Measurements from ENCODE around the gene MEF2D.

MEF2D gene

DNA sequence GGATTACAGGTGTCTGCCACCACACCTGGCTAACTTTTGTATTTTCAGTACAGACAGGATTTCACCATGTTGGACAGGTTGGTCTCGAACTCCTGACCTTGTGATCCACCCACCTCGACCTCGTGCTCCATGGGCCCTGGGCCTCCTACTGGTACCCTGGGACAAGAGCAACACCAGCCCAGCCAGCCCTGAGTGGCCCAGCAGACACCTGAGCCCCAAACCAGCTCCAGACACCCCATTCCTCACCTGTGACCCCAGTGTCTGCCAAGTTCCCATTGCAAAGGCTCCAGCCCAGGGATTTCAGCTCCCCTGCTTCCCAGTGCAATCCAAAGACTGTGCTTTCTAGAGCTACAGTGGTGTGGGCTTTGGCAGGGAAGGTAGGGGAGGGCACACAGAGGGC, 14.6 kb downstream of the MEF2D start:
- no peak for DNase-seq

DNA sequence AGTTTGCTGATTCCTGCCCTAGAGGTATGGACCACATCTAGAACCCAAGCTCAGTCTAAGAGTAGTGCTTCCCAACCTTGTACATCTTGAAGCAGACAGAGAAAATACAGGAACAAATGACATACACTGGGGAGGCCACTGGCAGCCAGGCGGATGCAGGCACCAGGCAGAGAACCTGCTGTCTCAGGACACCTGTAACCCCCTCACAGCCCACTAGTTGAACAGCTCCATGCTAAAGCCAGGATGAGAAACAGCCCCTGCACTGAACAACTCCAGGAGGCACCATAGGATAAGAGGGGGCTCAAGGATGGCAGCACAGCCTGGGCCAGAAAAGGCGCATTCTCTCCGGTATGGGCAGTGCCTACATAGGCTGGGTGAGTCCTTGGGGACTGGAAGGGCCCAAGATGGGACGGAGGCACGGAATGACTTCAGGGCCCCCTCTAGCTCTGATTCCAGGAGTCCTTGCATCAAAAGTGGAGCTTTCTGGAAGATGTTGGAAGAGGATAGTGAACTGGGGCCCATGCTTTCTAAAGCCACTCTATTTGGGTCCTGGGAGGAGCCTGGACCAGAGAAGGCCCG, 16.0 kb downstream of the MEF2D start:
- DNase-seq: no peak

DNA sequence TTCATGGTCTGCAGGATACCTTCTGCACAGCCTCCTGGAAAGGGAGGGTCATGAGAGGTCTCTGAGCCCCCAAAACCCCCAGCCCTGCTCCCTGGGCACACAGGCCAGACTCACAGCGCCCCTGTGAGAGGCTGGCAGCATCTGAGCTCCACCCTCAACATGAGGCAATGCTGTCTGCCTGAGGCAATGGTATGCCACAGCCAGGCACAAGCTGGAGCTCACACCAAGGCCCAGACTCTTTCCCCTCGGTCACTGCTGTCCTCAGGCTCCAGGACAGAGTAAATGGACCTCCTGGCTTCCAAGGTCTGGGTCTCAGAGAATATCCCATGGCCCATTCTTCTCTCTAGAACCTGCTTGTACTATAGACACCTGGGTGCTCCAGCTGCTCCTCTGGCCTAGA, 17.2 kb downstream of the MEF2D start:
- DNase-seq: no peak

DNA sequence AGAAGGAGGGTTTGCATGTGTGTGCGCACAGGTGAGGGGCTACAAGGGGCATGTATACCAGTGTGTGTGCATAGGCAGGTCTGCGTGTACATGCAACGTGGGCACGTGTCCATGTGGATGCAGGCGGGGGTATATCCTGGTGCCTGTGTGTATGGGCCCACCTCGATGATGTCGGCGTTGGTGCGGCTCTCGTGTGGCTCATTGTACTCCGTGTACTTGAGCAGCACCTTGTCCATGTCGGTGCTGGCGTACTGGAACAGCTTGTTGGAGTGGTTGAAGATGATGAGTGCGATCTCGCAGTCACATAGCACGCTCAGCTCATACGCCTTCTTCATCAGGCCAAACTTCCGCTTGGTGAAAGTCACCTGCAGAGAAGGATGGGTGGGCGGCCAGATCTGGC, 18.3 kb downstream of the MEF2D start:
- no peak for DNase-seq

DNA sequence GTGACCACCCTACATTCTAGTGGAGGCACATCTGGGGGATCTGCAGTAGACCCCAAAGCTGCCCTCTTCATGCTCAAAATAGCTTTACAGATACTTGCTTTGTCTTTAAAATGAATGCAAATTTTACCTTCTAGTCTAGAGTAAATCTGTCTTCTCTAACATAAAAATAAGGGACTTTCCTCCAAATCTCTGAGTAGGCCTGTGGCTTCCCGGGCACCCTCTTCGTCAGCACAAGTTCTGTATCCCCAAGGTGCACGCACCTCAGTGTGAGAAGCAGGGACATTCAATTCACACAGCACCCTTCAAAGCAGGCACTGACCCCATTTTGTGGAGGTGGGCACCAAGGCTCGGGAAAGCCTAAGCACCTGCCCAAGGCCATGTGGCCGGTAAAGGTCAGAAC, 19.0 kb downstream of the MEF2D start:
- no peak for DNase-seq

DNA sequence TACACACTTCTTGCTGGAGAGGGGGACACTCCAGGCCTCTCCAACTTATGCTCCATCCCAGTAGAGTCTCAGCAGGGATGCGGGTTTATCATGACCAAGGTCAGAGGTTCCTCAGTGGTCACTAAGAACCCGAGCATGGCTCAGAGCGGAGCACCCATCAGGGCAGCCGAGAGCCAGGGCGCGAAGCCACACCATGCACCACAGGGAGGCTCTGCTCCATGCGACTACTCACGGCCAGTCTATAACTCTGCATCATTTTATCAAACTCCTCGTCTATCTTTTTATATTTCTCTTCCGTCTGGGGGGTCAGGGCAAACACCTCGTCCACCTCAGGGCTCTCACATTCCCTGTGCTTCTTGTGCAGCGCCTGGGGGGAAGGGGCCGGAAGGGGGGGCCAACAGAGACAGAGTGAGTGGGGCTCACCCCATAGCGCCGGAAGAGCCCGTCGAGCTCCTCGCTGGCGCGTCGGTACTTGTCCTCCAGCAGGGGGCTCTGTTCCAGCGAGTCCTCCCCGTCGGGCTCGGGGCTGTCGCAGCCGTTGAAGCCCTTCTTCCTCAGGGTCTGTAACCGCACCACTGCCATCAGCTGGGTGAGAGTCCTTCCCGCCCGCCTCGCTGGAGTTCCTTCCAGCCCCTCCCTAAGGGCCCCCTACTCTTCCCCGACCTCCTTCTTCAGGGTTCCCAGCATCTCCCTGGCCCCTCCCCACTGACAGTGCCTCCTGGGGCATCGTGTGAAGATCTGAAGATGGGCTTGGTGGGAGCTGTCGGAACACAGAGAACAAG, 20.0 kb downstream of the MEF2D start:
- peak; percentile 68 for DNase-seq

DNA sequence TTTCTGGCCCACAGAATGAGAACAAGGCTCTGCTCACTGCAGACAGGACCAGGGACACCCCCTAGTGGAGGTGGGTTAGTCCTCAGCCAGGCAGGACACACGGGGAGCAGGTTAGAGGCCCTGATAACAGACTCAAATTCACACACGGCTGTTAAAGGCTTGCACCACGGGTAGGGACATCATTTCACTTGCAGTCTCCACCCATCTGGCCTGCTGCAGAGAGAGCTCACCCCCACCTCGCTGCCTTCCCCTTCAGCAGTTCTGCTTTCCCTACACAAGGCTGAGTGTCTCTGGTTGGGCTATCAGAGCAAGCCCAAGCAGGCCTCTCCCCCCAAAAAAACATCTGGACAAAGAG, 20.6 kb downstream of the MEF2D start:
- DNase-seq: no peak

DNA sequence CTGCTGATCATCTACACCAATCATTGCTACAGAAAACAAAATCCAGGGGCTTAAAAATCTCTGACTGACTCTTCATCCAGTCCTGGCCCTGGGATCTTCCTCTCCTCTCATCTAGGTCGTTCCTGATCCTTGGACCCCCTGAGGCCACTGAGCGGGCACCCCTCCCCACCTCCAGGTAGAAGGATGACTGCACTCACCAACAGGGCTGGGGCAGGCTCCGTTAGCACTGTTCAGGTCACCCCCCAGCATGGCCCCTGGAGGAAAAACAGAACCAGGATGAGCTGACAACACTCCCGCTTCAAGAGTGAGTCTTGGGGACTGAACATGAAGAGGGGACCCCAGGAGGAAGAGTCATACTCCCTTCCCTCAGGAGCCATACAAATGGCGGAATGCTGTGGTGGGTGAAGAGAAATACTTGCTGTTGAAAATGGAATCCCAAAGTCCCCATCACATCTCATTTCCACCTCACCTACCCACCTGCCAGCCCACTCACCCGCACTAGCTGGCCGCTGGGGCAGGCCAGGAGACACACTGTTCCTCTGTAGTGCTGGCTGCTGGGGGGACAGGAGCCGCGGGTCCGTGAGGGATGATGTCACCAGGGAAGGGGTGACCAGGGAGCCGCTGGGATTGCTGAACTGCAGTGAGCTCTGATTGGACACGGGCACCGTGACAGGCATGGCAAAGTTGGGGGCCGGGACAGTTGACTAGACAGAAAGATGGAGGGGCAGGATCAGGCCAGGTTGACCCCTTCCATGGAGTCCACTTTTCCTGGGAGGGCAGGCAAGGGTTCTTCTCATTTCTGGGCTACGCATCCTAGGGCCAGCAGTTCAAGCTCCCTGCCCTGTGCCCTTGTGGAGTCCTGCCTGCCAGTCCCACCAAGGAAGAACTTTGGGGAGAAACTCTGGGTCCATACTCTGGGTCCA, 21.2 kb downstream of the MEF2D start:
- no peak for DNase-seq

DNA sequence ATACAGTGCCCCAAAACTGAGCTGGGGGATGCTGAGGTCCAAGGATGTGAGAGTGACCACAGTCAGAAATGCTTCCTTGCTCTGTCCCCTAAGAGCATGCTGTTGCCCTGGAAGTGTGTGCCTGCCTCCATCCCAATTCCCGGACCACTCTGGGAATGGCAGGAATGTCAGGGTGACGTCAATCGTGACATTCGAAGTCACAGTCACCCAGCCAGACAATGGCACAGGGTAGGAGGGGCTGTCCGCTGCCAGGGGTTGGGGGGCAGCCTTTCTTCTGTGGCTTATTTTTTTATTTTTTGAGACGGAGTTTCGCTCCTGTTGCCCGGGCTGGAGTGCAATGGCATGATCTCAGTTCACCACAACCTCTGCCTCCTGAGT, 22.3 kb downstream of the MEF2D start:
- no peak for DNase-seq

DNA sequence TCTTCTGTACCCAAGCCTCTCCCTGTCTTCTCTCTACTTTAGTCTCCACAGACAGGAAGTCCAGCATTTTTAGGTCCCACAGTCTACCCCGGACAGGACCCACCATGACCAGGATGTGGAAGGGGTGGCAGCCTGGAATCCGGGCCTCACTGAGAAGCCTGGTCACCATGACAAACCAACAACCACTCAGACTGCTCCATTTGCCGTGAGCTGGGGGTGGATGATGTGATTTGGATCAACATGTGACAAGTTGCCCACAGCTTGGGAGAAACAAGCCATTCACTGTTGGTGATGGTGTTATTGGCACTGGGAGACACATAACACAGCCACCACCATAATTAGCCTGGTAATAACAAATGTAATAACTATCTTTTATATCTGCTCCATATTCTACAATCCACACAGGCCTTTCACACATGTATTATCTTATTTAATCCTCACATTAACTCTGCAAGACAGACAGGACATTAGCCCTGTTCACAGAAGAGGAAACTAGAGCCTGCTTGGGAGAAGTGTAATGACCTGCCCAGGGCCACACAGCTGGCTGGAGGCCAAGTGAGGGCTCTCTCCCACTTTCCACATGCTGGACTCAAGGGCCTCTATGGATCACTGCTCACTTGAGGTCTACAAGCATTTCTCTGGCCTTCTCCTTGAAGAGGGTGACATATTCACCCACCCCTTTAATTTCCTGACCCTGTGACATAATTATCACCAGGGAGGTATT, 22.9 kb downstream of the MEF2D start:
- no peak for DNase-seq

DNA sequence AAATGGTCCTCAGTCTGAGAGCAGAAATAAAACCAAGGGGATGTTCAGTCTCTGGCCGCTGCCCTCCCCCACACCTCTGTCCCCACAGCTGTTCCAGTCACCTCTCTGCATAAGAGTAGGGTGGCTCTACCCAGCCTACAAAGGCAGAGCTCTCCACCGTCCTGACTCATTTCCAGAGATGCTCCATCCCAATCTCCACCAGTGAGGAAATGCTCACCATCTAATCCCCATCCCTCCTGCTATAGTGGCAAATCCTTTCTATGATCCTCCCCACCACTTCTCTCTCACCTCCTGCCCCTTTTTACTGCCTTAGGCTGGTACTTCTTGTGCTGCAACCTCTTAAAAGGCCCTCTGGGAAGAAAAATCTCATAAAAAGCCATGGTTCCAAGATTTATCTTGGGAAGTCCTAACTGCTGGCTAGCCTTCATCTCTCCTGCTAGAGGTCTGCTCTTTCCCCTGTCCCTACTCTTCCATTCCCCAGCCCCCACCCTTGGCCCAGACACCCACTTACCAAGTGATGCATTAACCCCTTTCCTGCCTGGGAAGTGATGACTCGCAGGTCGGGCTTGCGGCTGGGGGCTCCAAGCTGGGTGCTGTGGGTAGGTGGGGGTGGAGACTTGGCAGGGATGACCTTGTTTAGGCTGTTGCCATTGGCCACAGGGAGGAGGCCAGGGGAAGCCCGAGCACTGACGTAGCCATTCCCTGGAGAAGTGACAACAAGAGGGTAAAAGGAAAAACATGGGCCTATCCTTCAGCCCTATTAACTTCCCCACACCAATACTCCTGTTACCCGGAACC, 23.9 kb downstream of the MEF2D start:
- DNase-seq: no peak

DNA sequence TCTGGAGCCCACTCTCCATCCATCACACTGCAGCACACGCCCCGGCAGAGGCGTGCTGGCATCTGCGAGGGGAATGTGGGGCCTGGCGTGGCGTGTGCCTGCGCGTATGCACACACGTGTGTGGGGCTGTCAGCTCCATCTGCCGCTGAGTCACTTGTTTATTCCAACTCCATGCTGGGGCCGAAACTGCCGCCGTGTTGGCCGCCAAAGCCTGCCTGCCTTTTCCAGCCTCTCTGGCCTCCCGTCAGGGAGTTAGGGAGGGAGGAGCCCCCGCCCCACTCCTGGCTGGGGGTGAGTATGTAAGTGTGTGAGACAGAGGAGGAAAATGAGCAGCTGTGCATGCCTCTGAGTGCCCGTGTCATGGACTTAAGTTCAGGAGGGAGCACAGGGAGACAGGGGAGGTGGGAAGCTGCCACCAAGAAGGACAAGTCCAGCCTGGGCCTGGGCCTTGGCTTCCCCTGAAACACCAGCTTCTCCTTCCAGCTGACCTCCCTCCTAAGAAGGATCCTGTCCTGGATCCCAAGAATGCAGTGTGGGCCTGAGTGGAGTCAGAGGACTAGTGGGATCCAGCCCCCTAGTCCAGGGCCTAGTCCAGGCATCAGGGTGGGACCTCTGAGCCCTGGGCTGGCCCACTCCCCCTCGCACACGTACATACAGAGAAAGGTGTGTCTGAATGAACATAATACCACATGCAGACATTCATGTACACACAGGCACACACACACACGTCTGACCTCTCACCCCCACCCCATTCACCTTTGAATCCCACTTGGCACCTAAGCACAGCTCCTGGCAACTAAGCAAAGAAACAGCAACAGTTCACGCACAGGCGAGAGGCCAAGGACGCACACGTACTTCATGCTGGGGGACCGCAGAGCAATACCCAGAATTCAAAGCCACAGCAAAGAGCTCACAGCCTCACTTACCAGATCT, 24.7 kb downstream of the MEF2D start:
- DNase-seq: no peak

DNA sequence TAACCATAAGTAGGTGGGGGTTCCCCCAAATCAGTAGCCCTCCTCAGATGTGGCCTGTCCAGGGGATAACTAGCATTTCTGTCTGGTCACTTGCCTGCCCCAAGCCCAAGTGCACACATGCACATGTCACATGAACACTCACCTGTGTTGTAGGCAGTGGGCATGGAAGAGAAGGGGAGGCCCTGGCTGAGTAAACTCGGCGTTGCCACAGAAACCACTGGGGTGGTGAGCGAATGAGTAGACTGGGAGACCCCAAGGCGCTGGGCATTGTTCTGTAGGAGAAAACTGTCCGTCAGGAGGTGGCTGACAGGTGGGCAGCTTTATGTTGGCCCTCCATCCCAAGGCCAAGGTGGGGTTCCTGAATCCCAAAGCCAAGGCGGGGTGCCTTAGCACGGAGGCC, 25.6 kb downstream of the MEF2D start:
- DNase-seq: no peak

DNA sequence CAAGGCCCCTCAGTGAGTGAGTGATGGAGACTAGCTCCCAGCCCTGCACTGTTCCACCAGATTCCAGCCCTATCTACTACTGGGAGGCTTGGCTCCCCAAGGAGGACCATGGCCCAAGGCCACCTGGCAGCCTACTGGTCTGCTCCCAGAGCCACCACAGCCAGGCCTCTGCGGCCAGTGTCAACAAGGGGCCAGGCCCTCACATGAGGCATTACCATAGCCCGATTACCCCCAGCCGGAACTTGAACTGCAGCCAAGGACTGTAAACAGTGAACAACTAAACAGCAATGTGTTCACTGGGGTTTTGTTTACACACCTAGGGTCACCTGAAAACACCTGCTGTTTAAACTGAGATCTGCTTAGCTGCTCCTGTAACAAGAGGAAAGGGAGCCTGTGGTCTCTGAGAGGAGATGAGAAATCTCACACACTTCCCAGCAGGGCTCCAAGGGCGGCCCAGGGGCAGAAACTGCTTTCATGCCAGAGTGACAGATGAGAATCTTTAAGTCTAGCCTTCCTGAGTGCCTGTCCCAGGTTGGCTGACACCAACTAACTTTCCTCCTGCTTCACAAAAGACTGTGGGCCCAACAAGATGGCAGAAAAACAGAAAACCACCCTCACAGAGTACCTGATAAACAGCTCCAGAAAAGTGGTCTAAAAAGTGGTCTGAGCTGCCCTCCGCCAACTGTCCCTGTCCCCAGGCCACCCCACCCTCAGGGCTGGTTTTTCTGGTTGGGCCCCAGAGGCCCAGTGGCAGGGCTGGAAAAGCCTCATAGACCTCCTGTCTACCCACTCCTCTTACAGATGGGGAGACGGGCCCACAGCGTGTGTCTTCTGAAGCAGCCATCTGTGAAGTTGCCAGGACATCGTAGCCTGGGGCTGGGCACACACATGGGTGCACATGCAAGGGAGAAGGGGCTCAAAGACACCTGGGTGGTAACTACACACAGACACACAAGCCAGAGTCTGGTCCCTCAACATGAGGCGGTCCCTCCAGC, 28.8 kb downstream of the MEF2D start:
- peak; percentile 100 for DNase-seq

DNA sequence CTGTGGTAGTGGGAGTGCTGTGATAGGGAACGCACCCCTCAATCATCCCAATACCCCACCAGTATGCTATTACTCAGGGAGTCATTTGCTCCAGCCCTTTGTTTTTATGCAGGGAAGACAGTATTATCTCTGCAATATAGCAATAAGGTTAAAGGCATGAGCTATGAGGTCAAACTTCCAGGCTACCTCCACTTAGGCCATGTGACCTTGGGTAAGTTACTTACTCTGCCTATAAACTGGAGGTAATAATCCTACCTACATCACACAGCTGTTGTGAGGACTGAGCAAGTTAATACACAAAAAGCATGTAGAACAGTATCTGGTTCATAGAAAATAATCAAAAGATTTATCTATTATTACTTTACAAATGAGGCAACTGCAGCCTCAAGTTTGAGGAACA, 30.1 kb downstream of the MEF2D start:
- no peak for DNase-seq

DNA sequence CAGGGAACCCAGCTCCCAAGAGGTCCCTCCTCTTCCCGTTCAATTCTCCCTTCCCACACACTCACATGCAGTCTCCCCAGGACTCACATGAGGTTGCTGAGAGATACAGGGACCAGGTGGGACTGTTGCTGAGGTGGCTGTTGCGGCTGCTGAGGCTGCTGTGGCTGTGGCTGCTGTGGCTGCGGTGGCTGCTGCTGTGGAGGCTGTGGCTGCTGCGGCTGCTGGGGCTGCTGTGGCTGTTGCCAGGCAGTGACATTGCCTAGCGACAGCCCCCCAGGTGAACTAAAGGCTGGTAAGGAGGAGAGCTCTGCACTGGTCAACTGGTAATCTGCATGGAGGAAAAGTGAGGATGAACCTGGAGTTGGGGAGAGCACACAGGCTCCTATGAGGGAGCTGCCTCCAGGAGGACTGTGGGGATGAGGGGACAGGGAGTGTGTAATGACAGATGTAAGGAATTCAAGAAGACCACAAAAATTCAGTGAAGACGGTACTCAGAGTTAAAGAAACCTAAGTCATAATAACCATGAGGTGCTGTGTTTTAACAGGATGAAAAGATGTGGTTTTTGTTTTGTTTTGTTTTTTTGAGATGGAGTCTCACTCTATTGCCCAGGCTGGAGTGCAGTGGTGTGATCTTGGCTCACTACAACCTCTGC, 31.8 kb downstream of the MEF2D start:
- no peak for DNase-seq

DNA sequence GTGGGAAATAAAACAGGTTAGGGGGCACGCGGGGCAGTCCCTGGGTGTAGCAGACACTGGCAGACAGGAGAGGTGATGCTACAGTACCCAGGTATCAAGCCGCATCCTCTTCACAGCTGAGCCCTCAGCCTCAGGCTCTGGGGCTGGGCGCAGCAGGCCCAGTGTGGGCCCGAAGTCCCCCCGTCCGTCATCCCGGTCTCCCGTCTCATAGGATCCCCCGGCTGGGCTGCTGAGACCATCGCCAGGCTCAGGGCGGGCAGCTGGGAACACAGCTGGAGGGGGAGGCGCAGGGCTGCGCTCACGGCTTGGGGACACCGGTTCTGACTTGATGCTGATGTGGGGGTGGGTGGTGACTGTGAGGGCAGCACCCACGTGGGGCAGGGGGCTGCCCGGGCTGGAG, 32.7 kb downstream of the MEF2D start:
- DNase-seq: no peak

DNA sequence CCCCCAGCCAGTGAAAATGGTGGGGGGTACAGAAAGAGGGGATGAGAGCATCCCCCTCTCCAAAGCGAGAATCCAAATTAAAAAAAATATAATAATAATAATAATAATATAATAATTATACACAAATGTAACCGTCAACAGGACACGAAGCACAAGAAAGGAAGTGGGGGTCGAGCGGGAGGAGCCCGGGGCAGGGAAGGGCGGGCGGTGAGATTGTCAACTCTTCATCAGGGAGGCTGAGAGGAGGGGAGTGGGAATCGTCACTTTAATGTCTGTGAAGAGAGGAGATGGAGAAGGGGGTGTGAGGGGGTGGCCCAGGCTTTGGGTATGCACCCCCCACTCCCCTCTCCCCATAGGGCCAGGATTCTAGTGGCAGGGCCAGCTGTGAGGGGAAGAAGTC, 33.2 kb downstream of the MEF2D start:
- no peak for DNase-seq

DNA sequence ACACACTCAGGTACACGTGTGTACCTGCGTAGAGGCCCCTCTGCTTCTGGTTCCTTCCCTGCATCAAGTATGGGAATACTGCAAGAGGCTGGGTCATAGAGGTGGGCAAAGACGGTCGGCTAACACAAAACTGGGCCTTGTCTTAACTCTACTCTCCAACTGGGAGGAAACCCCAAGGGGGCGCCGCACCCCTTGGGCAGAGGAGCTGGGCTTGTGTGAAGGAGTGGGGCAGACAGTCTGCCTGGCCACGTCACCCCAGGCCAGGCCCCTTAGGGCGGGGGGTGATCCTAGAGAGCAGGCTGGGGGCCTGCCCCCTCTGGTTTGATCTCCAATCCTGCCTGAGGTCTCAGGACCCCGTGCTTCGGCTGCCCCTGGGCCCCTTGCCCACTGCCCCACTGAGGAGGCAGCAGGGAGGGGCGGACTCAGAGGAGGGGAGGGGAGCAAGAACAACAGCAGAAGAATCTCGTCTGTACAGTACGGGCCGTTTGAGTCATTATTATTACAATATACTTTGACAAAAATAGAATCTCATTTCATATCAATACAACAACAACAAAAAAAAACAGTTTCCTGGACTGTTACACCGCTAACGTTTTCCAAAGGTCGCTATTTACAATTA, 34.7 kb downstream of the MEF2D start:
- DNase-seq: no peak

Measured in NCI-H345 (cell line).